Keratinocyte (primary cell): ENCODE results near the gene DUSP8. TPM values are rescaled to one million over a fixed set of nuclear protein-coding genes. Genes with fewer than 3 reads are reported as not detected.

Experiments used
- DNase-seq: peaks from one replicate; pipeline ENCODE4 v3.0.0-alpha.2; 2011; ENCODE audit warnings: low read depth, missing footprints, low spot score
- FAIRE-seq: peaks from 2 replicates; lab custom pipeline; 2011; peaks lifted over from hg19 to GRCh38; lab: Jason Lieb, UNC
- H2AFZ ChIP-seq: 2 replicates; pipeline ENCODE4 v1.6.0; 2012; ENCODE audit warnings: low read length, control low read depth, inconsistent platforms; ENCODE audit not compliant: control insufficient read depth
- H3K27ac ChIP-seq: 2 replicates; pipeline ENCODE4 v1.5.1; 2011; ENCODE audit warnings: low read length; ENCODE audit not compliant: control insufficient read depth, insufficient read depth
- H3K27me3 ChIP-seq: 3 replicates; pipeline ENCODE4 v1.6.0; 2011; ENCODE audit warnings: low read length; ENCODE audit not compliant: control insufficient read depth, insufficient read depth; ENCODE audit errors: extremely low read depth
- H3K36me3 ChIP-seq, 2 experiments: 2 replicates in 1 of 2; 3 replicates in 1 of 2; pipeline ENCODE4 v1.5.1; 2011; ENCODE audit warnings: low read length in 2 of 2, mild to moderate bottlenecking in 1 of 2; ENCODE audit not compliant: control insufficient read depth in 2 of 2, insufficient read depth in 2 of 2; ENCODE audit errors: extremely low read depth in 1 of 2
- H3K4me1 ChIP-seq: 3 replicates; pipeline ENCODE4 v1.5.1; 2011; ENCODE audit warnings: low read length; ENCODE audit not compliant: control insufficient read depth, insufficient read depth; ENCODE audit errors: extremely low read depth
- H3K4me2 ChIP-seq: 3 replicates; pipeline ENCODE4 v1.6.0; 2011; ENCODE audit warnings: low read depth, low read length; ENCODE audit not compliant: control insufficient read depth, insufficient read depth; ENCODE audit errors: extremely low read depth
- H3K4me3 ChIP-seq, 3 experiments: fragments of 200-600 bp in 1 of 3; sonication (generic) in 1 of 3; 2 replicates in 2 of 3; 3 replicates in 1 of 3; pipeline ENCODE4 v1.5.1; 2011 to 2016; ENCODE audit warnings: low read length in 3 of 3, mild to moderate bottlenecking in 3 of 3, control low read depth in 2 of 3, inconsistent platforms in 1 of 3, low read depth in 1 of 3, mixed read lengths in 1 of 3, mixed run types in 1 of 3, moderate library complexity in 1 of 3; ENCODE audit not compliant: control insufficient read depth in 2 of 3, insufficient read depth in 2 of 3; ENCODE audit errors: extremely low read depth in 1 of 3
- H3K79me2 ChIP-seq: 2 replicates; pipeline ENCODE4 v1.6.0; 2012; ENCODE audit warnings: low read length; ENCODE audit not compliant: control insufficient read depth, insufficient read depth
- H3K9ac ChIP-seq: 3 replicates; pipeline ENCODE4 v1.6.0; 2011; ENCODE audit warnings: low read length; ENCODE audit not compliant: control insufficient read depth, insufficient read depth; ENCODE audit errors: extremely low read depth
- H3K9me1 ChIP-seq: 3 replicates; pipeline ENCODE4 v1.6.0; 2011; ENCODE audit warnings: low read length; ENCODE audit not compliant: control insufficient read depth, insufficient read depth; ENCODE audit errors: extremely low read depth
- H3K9me3 ChIP-seq: 2 replicates; pipeline ENCODE4 v1.5.1; 2012; ENCODE audit warnings: low read depth, low read length; ENCODE audit not compliant: control insufficient read depth
- H4K20me1 ChIP-seq: 3 replicates; pipeline ENCODE4 v1.6.0; 2011; ENCODE audit warnings: low read length; ENCODE audit not compliant: control insufficient read depth, insufficient read depth; ENCODE audit errors: extremely low read depth
- EZH2 ChIP-seq: IDR thresholded peaks from one replicate; pipeline ENCODE4 v1.6.1; 2012; ENCODE audit warnings: inconsistent platforms, mild to moderate bottlenecking, low read length, moderate library complexity
- dilution Hi-C: fragments of 300-500 bp; cut with MboI; formaldehyde crosslinking; loops from one replicate; pipeline ENCODE4 v1.7.0; 2020; ENCODE audit warnings: low sequenced_read_pairs; ENCODE audit not compliant: extremely low pct_ligation_motif_present
- polyA plus RNA-seq, 5 experiments: library from polyadenylated mRNA; depleted of rRNA in 3 of 5; stranded (reverse) in 3 of 5; stranded (forward) in 1 of 5; unstranded in 1 of 5; fragments of >200 nt; gene quantifications; 1 replicate in 1 of 5; 2 replicates in 3 of 5; 3 replicates in 1 of 5; pipeline versions ENCODE4 v1.2.1 to v1.2.3, GENCODE V29; 2011 to 2012; ENCODE audit warnings: missing spikeins in 2 of 5, low read depth in 1 of 5, low replicate concordance in 1 of 5
- TF ChIP-seq, protein P1 (sequence below), 3 experiments: IDR thresholded peaks in 1 of 3; conservative IDR thresholded peaks in 1 of 3; optimal IDR thresholded peaks in 1 of 3; 2 replicates in 2 of 3; 3 replicates in 1 of 3; pipeline versions ENCODE3 to v1.5.1; 2011; ENCODE audit warnings: low read length in 3 of 3, mild to moderate bottlenecking in 3 of 3, moderate library complexity in 2 of 3, control low read depth in 1 of 3, inconsistent platforms in 1 of 3; ENCODE audit not compliant: insufficient read depth in 2 of 3; ENCODE audit errors: extremely low read depth in 1 of 3

The DUSP8 gene
- polyA plus RNA-seq, 1 donor (not counting 4 experiments of a cell fraction or from before 2014, with no cell fraction given): 0.58 TPM

DNA sequence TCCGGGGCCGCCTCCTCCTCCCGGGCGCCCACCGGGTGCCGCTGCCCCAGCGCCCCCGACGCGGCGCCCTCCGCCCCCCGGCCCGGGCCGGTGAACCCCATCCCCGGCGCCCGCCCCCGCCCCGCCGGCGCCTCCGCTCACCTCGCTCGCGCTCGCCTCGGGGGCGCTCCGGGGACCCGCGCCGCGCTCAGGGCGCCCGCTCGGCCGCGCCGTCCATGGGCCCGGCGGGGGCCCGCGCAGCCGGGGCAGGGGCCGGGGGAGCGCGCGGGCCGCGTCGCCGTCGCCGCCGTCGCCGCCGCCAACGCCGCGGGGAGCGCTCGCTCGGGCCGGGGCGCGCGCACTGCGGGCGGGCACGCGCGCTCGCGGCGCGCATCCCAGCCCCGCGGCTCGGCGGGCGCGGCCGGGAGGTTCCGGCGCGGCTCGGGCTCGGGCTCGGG lies 293 bp downstream of the DUSP8 start:
- no peak for FAIRE-seq
- Histone ChIP-seq H3K27me3 (peaks cover 37% of the 10 kb centered on the region), H3K4me2 (peak overlapping the region; percentile 37), H3K4me1 (no peaks in the 10 kb centered on the region), H3K79me2 (no peaks in the 10 kb centered on the region), H3K9ac (peak overlapping the region; percentile 52), H2AFZ (no peak overlapping the region), H3K36me3 (no peaks in the 10 kb centered on the region), H4K20me1 (peaks cover 2% of the 10 kb centered on the region), H3K4me3 (peak overlapping the region in 1 of 3 experiments; percentile 56), H3K27ac (no peak overlapping the region), H3K9me3 (no peaks in the 10 kb centered on the region), H3K9me1 (no peaks in the 10 kb centered on the region)
- dilution Hi-C loops: no loop called here
- no peak for DNase-seq
- no peak for TF ChIP-seq EZH2
- TF ChIP-seq, protein P1, sequence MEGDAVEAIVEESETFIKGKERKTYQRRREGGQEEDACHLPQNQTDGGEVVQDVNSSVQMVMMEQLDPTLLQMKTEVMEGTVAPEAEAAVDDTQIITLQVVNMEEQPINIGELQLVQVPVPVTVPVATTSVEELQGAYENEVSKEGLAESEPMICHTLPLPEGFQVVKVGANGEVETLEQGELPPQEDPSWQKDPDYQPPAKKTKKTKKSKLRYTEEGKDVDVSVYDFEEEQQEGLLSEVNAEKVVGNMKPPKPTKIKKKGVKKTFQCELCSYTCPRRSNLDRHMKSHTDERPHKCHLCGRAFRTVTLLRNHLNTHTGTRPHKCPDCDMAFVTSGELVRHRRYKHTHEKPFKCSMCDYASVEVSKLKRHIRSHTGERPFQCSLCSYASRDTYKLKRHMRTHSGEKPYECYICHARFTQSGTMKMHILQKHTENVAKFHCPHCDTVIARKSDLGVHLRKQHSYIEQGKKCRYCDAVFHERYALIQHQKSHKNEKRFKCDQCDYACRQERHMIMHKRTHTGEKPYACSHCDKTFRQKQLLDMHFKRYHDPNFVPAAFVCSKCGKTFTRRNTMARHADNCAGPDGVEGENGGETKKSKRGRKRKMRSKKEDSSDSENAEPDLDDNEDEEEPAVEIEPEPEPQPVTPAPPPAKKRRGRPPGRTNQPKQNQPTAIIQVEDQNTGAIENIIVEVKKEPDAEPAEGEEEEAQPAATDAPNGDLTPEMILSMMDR (optimal IDR thresholded peaks at IDR 0.05 in 1 of 3, IDR thresholded peaks at IDR 0.05 in 1 of 3, conservative IDR thresholded peaks at IDR 0.05 in 1 of 3; ENCODE audit: extremely low read depth in 1 of 3, insufficient read depth in 2 of 3, low read length in 3 of 3): no peak

DNA sequence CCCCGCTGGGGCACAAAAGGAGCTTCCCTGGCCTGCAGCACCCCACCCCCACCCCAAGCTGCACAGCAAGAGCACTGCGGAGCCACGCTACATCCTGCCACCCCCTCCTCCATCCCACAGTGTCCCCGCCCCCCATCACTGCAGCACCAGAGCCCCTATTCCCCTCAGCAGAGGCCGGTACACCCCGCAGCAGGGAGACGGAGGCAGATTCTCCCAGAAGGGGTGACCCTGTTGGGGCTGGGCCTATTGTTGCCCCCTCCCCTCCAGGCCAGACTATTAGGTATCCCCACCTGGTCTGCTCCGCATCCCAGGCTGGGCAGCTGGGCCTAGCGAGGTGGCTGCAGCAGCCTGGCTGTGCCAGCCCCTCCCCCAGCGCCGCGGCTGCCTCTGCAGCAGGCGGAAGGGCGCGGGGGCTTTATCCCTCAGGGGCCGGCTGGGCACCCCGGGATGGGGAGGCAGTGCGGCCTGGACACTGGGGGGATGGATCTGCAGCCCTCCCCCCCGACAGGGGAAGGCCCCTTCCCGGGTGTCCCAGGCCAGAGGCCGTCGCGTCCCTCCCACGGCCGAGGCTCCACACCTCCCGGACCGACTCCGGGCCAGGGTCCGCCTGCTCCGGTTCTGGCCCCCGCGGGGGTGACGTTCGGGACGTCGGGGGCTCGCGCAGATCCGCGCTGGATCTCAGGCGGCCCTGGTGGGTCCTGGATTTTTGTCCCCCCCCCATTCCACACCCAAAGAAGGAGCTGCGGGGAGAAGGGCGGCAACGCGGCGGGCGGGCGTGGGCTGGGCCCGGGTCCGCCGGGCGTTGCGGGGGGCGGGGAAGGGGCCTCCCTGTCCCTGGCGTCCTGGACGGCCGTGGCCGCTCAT lies 943 bp downstream of the DUSP8 start:
- peaks cover 2% of the 10 kb centered on the region for H4K20me1 ChIP-seq
- TF ChIP-seq, protein P1 (optimal IDR thresholded peaks at IDR 0.05 in 1 of 3, IDR thresholded peaks at IDR 0.05 in 1 of 3, conservative IDR thresholded peaks at IDR 0.05 in 1 of 3; ENCODE audit: extremely low read depth in 1 of 3, insufficient read depth in 2 of 3, low read length in 3 of 3): no peak
- TF ChIP-seq EZH2: peak; percentile 55
- no peak for DNase-seq
- H3K4me2 ChIP-seq: peak overlapping the region; percentile 37
- H3K9me1 ChIP-seq: no peaks in the 10 kb centered on the region
- dilution Hi-C loops: no loop called here
- no peak for FAIRE-seq
- no peaks in the 10 kb centered on the region for H3K36me3 ChIP-seq
- no peaks in the 10 kb centered on the region for H3K4me1 ChIP-seq
- no peak overlapping the region for H2AFZ ChIP-seq
- H3K9me3 ChIP-seq: no peaks in the 10 kb centered on the region
- peak overlapping the region; percentile 52 for H3K9ac ChIP-seq
- H3K79me2 ChIP-seq: no peaks in the 10 kb centered on the region
- peak overlapping the region in 2 of 3 experiments; percentile 32 to 56 for H3K4me3 ChIP-seq
- H3K27me3 ChIP-seq: peaks cover 37% of the 10 kb centered on the region
- H3K27ac ChIP-seq: no peak overlapping the region
